HG02623 (cell line): ENCODE data around the gene CRIP3.

Experiments used
- ATAC-seq: cut with Tn5 transposase; IDR thresholded peaks from one replicate; pipeline ENCODE4 v1.9.1; 2021; ENCODE audit warnings: moderate library complexity; ENCODE audit not compliant: unreplicated experiment

Gene CRIP3

DNA sequence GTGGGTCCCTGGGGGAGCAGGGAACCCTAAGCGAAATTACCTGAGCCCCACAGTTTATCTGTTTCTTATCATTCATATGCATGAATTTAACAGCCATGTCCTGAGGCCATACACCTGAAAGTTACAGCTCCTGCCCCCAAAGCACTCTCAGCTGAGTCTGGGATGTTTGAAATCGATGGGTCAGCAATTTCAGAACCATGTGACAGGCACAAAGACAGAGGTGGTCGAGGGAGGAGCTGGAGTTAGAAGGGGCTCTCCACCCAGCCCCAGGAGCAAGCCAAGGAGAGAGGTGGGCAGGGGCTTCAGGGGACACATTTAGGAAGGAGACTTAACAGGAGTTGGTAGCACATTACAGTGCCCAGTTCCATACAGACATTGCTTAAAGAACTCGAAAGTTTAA, 50.4 kb downstream of the CRIP3 start:
- ATAC-seq = no peak

DNA sequence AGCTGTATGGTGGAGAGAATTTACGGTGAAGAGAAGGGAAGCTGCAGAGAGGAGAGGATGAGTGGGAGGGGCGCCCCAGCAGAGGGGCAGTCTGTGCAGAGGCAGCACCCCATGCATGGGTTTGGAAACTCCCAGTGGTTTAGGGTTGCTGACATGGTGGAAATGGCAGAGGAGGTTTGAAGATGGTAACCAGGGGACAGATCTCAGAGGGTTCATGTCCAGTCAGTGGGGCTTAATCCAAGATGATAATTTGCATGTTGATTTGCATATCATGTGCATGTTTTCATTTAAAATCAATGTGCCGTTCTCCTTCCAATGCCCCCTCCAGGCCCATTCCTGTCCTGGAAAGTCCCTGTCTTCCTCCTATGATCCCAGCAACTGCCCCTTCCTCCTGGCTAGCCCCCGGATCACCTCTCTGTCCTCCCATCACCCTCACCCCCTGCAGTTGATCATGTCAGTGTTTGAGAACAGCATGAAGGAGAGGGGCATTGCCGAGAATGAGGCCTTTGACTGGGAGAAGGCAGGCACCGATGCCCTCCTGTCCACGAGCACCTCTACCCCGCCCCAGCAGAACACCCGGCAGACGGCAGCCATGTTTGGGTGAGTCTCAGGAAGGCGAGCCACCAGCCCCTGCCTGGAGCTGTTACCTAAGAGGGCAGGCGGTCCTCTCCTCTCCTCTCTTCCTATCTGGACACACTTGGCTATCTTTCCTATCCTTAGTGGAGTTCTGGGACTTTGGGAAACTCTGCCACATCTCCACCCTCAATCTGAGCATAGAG, 51.1 kb downstream of the CRIP3 start:
- no peak for ATAC-seq

DNA sequence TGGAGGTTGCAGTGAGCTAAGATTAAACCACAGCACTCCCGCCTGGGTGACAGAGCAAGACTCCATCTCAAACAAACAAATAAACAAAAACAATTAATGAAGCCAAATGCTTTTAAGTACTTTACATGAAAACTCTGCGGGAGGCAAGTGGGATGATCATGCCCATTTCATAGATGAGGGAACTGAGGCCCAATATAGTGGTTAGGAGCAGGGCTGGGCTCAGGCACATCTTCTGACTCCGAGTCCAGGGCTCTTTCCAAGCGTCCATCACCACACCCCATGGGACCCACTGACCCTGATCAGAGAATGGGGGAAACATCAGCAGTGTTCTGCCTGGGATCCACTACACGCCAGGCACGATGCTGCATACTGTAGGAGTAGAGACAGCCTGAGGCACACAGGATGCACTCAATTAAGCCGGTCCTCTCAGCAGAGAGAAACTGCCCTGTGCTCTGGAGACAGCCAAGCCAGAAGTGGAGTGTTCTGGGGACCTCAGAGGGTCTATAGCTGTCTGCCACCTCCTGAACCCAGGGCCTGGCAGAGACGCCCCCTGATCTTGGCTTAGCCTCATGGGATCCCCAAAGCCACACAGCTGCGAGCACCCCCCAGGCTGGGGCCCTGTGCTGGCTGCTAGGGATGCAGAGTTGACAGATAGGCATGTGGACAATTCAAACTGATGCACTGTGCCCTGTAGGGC, 51.8 kb downstream of the CRIP3 start:
- ATAC-seq = no peak
